HG02970 (cell line): ENCODE data around the gene ZNF600.
A peak's percentile ranks its signal among the peaks of the same experiment; 100 is the strongest.
"Not testable (repeated sequence)": the region's sequence is repeated elsewhere in the genome, so short reads cannot be mapped to it uniquely, and the experiment has no call there.

Experiments
- ATAC-seq: cut with Tn5 transposase; IDR thresholded peaks from one replicate; pipeline ENCODE4 v1.9.1; 2021; ENCODE audit warnings: mild to moderate bottlenecking, moderate library complexity, moderate number of reproducible peaks; ENCODE audit not compliant: unreplicated experiment, low FRiP score

The ZNF600 gene

DNA sequence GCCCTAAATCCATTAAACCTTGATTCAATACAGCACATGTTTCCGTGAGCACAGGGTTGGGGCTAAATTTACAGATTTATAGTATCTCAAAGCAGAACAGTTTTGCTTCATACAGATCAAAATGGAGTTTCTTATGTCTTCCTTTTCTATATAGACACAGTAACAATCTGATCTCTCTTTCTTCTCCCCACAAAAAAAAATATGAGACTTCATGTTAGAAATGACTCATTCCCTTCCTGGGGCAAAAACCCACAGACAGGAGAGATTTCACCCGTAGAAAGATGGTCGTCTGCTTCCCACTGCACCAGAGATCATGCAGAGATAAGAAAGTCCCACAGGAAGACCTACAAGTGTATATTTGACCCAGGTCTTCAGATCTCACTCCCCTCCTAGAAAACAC, 44.1 kb downstream of the ZNF600 start:
- ATAC-seq = no peak

DNA sequence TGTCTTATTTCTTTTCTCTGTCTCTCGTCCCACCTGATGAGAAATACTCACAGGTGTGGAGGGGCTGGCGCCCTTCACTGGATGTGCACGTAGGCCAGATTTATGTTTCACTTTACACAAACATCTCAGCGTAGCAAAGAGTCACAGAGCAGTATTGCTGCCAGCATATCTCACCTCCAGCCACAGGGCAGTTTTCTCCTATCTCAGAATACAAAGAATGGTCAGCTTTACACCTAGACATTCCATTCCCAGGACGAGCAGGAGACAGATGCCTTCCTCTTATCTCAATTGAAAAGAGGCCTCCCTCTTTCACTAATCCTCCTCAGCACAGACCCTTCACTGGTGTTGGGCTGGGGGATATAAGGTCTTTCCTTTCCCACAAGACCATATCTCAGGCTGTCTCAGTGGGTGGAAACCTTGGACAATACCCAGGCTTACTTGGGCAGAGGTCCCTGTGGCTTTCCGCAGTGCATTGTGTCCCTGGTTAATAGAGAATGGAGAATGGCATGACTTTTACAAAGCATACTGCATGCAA, 44.6 kb downstream of the ZNF600 start:
- no peak for ATAC-seq

DNA sequence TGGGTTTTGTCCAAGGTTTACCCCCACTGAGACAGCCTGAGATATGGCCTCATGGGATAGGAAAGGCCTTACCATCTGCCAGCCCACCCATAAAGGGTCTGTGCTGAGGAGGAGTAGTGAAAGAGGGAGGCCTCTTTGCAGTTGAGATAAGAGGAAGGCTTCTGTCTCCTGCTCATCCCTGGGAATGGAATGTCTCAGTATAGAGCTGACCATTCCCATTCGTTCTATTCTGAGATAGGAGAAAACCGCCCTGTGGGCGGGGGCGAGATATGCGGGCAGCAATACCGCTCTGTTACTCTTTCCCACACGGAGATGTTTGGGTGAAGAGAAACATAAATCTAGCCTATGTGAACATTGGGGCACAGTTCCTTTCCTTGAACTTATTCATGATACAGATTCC, 45.2 kb downstream of the ZNF600 start:
- ATAC-seq = not testable (repeated sequence)

DNA sequence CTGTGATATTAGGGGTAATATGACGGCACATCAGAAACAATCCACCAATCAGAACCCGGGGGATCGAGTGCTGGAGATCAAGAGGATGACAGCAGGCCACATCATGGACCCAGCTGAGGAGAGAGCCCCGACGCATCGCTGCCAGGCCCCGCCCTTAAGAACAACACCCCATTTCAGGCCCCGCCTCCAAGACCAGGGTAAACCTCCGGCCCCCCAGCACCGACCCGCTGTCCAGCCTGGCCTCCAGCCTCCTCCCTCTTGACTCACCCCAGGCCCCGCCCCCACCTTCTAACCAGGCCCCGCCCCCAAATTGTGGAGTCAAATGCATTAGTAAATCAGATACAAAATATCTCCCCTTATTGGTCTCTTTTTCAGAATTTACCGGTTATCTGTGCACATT, 47.0 kb downstream of the ZNF600 start:
- no peak for ATAC-seq

- ATAC-seq = no peak
Observed at GRCh38 chr19:52735734-52736133, 50.9 kb downstream of the ZNF600 start.

- ATAC-seq = peak; percentile 88
Observed at GRCh38 chr19:52734893-52735661, 51.5 kb downstream of the ZNF600 start, which contains the start of gene ZNF611. ZNF611 (minus strand) TSS chr19:52735044; CDS start chr19:52715894, 19,150 bp downstream.

DNA sequence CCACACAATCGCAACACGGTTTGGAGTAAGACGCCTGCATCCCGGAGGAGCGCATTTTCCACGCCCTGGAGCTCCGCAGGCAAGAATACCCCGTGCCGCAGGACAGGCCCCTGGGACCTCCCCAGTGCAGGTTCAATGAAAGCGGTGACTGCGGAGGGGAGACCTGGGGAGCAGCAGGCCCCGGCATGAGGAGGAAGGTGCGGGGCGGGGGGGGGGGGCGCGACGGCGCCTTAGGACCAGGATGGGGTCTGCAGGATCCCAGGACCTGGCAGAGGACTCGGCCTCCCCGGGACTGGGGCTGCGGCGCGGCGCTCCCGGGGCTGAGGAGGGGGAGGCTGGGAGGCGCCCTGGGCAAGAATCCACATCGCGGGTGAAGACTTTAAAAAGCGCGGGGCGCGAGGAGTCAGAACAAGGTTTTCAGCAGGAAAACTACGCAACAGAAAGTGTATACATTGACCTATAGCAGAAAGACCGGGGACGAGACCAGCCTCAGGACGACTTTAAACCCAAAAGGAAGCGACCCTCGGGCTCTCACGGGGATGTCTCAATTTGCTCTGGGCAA, 52.2 kb downstream of the ZNF600 start:
- no peak for ATAC-seq

DNA sequence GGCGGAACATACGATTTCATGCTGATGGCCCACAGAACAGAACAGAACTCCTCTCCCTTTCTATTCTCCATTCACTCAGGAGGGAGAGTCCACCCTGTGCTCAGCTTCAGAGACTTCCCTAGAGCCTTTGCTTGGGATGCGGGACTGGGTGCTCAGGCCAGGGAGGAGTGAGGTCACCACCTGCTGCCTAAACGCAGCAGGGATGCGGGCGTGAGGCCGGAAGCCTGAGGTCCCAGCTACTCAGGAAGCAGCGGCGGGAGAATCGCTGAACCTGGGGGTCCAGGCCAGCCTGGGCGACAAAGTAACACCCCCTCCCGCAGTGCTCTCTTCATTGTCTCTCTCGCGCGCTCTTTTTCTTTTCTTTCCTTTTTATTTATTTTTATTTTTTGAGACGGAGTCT, 60.5 kb downstream of the ZNF600 start:
- ATAC-seq = not testable (repeated sequence)

DNA sequence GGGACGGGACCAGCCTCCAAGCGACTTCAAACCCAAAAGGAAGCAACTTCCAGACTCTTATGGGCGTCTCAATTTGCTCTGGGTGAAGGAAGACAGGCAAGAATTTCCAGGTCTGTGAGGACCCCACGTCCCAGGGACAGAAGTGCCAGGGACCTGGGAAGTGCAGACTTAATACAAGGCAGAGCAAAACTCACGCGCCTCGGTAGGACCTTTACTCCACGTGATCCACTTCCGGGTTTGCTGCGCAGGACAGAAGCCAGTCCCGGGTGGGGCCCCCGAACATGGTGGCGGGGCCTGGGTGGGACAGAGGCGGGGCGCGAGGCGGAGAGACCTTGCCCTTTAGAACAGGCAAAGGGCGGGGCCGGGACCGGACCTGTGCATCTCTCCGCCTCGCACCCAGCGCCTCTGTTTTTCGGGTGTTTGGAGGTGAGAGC, 61.0 kb downstream of the ZNF600 start:
- ATAC-seq = no peak

- ATAC-seq = no peak
Observed at GRCh38 chr19:52724701-52725514, 61.7 kb downstream of the ZNF600 start.

- ATAC-seq = not testable (repeated sequence)
Observed at GRCh38 chr19:52723907-52724598, 62.5 kb downstream of the ZNF600 start.

DNA sequence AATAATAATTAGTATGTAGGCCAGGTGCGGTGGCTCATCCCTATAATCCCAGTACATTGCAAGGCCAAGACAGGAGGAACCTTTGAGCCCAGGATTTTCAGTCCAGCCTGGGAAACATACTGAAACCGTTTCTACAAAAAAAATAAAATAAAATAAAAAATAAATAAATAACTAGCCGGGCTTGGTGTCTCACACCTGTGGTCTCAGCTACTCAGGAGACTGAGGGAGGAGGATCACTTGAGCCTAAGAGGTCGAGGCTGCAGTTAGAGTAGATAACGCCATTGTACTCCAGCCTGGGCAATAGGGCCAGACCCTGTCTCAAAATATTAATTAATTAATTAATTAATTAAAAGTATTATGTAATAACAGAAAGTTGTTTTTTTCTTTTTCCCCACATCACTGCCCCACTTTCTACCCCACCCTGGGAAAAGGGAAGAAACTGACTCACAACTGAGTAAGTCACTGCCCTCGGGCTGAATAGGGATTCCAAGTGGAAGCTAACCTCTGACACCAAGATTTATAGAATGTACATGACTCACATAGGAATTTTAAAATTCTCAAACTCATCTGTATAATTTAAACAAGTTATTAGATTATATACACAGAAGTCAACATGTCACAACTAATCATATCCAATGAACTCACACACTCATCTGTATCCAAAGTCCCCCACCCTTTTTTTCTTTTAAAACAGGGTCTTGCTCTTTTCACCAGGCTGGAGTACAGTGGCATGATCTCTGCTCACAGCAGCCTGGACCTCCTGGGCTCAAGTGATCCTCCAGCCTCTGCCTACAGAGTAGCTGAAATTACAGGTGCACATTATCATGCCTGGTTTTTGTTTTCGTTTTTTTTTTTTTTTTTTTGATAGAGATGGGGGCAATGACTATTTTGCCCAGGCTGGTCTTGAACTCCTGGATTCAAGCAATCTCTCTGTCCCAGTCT, 64.3 kb downstream of the ZNF600 start:
- no peak for ATAC-seq

- not testable (repeated sequence) for ATAC-seq
Observed at GRCh38 chr19:52720541-52720940, 66.0 kb downstream of the ZNF600 start.

- ATAC-seq = no peak
Observed at GRCh38 chr19:52716522-52716921, 70.1 kb downstream of the ZNF600 start.

GRCh38 chr19:52715902-52716301, 70.7 kb downstream of the ZNF600 start:
- not testable (repeated sequence) for ATAC-seq

DNA sequence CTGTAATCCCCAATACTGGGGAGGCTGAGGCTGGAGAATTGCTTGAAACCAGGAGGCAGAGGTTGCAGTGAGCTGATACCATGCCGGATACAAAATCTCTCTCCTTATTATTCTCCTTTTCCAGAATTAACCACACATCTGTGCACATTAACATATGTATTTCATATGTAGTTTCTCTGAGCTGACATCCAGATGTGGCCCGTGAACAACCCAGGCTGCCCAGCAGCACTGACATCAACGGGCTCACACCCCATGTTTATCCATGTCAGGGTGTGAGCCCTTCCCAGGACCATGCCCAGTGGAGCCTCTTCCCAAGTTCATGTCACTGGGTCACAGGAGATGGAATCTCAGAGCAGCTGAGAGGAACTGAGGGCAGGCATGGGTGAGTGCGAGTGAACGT, 71.3 kb downstream of the ZNF600 start:
- not testable (repeated sequence) for ATAC-seq
